ENCODE measurements around the gene FAM120A. TPM values are rescaled to one million over a fixed set of nuclear protein-coding genes. Genes with fewer than 3 reads are reported as not detected.

Gene FAM120A
- total RNA-seq, 1 donor from 2014 or later: 109 TPM

DNA sequence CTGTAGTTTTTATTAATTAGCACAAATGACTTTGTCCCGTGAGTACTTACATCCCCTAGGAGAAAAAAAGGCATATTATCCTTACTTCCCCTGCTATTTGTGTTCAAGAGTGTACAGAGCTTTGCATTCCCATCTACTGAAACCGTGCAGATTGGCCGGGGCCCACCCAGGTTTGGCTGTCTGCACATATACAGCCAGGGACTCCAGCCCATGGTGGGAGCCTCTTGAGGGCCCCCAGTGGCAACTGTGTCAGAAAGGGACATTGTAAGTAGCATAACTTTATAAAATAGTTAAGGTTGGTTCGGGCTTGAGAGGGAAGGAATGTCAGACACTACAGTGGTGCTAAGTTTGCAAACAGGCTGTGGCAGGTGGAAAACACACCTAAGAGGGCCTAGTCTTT lies 149.6 kb downstream of the FAM120A start:
- Histone ChIP-seq H3K4me1 (peaks cover 13% of the 10 kb centered on the region), H3K9me3 (no peaks in the 10 kb centered on the region), H3K27me3 (no peaks in the 10 kb centered on the region), H3K27ac (no peak overlapping the region), H3K4me3 (no peak overlapping the region), H3K36me3 (no peaks in the 10 kb centered on the region)
- intact Hi-C loops (cut with DNase I): no loop called here
- no peak for ATAC-seq
- TF ChIP-seq, protein P1, sequence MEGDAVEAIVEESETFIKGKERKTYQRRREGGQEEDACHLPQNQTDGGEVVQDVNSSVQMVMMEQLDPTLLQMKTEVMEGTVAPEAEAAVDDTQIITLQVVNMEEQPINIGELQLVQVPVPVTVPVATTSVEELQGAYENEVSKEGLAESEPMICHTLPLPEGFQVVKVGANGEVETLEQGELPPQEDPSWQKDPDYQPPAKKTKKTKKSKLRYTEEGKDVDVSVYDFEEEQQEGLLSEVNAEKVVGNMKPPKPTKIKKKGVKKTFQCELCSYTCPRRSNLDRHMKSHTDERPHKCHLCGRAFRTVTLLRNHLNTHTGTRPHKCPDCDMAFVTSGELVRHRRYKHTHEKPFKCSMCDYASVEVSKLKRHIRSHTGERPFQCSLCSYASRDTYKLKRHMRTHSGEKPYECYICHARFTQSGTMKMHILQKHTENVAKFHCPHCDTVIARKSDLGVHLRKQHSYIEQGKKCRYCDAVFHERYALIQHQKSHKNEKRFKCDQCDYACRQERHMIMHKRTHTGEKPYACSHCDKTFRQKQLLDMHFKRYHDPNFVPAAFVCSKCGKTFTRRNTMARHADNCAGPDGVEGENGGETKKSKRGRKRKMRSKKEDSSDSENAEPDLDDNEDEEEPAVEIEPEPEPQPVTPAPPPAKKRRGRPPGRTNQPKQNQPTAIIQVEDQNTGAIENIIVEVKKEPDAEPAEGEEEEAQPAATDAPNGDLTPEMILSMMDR (IDR thresholded peaks at IDR 0.05): no peak
- DNase-seq: no peak

DNA sequence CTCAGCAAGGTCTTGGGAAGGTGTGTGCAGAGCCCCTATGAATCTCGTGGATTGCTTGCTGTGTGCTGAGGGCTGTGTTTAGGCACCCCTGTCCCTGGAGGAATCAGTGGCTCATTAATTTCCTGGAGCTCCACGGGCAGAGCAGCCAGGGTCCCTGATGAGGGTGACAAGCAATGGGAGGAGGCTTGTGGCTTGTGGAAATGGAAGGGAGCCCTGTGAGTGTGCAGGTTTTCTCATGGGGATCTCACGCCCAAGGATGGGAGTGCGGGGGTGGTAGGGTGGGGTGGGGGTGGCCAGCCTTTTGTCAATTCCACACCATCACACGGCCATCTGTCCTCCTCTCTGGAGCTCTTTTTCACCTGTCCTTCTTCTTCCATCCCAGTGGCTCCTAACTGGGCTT lies 150.2 kb downstream of the FAM120A start:
- H3K4me1 ChIP-seq: peaks cover 13% of the 10 kb centered on the region
- no peaks in the 10 kb centered on the region for H3K9me3 ChIP-seq
- no peak overlapping the region for H3K27ac ChIP-seq
- no peaks in the 10 kb centered on the region for H3K36me3 ChIP-seq
- TF ChIP-seq, protein P1 (IDR thresholded peaks at IDR 0.05): no peak
- DNase-seq (no peak), ATAC-seq (no peak)
- no peak overlapping the region for H3K4me3 ChIP-seq
- H3K27me3 ChIP-seq: no peaks in the 10 kb centered on the region
- intact Hi-C loops (cut with DNase I): no loop called here

DNA sequence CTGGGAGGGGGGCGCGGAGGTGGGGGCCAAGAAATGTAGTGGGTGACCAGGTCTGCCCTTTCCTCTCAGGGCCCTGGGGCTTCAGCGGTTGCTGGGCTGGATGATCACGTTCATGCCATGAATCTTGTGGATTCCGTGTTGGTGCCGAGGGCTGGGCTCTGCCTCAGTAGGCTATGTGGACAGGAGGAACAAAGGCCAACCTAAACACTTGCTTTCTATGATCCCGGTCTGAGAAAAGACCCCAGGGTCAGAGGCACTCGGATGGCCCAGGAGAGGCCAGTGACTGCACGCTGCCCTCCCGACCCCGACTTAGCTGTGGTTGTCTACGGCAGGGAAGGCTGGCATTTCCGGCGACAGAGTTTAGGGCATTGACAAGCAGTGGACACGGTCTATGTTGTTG lies 151.5 kb downstream of the FAM120A start:
- no peak for ATAC-seq
- Histone ChIP-seq H3K4me3 (no peak overlapping the region), H3K4me1 (peaks cover 13% of the 10 kb centered on the region), H3K27ac (no peak overlapping the region), H3K27me3 (no peaks in the 10 kb centered on the region), H3K9me3 (peaks cover 4% of the 10 kb centered on the region), H3K36me3 (no peaks in the 10 kb centered on the region)
- intact Hi-C loops (cut with DNase I): no loop called here
- TF ChIP-seq, protein P1 (IDR thresholded peaks at IDR 0.05): no peak
- no peak for DNase-seq

DNA sequence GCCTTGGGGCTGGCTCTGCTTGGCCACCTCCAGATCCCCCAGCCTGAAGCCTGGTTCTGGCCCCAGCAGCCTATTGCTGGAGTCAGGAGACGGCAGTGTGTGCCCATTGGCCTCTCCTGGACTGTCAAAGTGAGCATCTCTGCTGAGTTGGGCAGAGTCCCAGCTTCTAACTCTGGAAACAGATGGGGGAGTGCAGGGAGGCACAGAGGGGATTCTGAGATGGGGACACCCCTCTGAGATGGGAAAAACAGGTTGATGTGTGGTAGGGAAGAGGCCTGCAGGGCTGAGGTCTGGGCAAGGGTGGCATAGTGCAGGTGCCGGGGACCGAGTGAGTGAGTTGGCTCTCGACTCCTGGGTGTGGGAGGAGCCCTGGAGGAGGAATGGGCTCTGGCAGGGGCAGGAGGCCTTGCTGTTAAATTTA lies 152.4 kb downstream of the FAM120A start:
- no peaks in the 10 kb centered on the region for H3K36me3 ChIP-seq
- no peak overlapping the region for H3K4me3 ChIP-seq
- DNase-seq (no peak), ATAC-seq (no peak)
- TF ChIP-seq, protein P1 (IDR thresholded peaks at IDR 0.05): no peak
- peaks cover 10% of the 10 kb centered on the region for H3K9me3 ChIP-seq
- no peaks in the 10 kb centered on the region for H3K27me3 ChIP-seq
- intact Hi-C loops (cut with DNase I): no loop called here
- H3K4me1 ChIP-seq: peaks cover 6% of the 10 kb centered on the region
- H3K27ac ChIP-seq: no peak overlapping the region

DNA sequence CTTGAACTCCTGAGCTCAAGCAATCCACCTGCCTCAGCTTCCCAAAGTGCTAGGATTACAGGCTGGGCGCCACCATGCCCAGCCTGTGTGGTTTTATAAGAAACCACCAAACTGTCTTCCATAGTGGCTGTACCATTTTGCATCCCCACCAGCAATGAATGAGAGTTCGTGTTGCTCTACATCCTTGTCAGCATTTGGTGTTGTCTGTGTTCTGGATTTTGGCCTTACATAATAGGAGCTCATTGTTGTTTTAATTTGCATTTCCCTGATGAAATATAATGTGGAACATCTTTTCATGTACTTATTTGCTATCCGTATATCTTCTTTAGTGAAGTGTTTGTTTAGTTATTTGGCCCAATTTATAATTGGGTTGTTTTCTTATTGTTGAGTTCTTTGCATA lies 154.7 kb downstream of the FAM120A start:
- no peak for DNase-seq
- H3K9me3 ChIP-seq: peaks cover 25% of the 10 kb centered on the region
- H3K27ac ChIP-seq: no peak overlapping the region
- intact Hi-C loops (cut with DNase I): no loop called here
- no peak for ATAC-seq
- TF ChIP-seq, protein P1 (IDR thresholded peaks at IDR 0.05): no peak
- no peaks in the 10 kb centered on the region for H3K36me3 ChIP-seq
- H3K4me1 ChIP-seq: no peaks in the 10 kb centered on the region
- H3K27me3 ChIP-seq: no peaks in the 10 kb centered on the region
- H3K4me3 ChIP-seq: no peak overlapping the region

DNA sequence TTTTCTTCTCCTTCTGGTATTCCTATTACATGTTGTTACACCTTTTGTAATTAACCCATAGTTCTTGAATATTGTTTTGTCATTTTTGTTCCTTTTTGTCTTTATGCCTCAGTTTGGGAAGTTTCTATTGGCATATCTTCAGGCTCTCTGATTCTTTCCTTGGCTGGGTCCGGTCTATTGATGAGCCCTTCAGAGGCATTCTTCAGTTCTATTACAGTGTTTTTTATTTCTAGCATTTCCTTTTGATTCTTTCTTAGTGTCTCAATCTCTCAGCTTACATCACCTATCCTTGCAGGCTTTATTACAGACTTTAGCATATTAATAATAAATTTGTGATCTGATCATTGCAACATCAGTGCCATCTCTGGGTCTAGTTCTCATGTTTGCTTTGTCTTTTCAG lies 158.7 kb downstream of the FAM120A start:
- H3K27ac ChIP-seq: no peak overlapping the region
- H3K27me3 ChIP-seq: no peaks in the 10 kb centered on the region
- DNase-seq: no peak
- H3K4me1 ChIP-seq: peaks cover 8% of the 10 kb centered on the region
- no peak for ATAC-seq
- TF ChIP-seq, protein P1 (IDR thresholded peaks at IDR 0.05): no peak
- H3K36me3 ChIP-seq: no peaks in the 10 kb centered on the region
- intact Hi-C loops (cut with DNase I): no loop called here
- peaks cover 25% of the 10 kb centered on the region for H3K9me3 ChIP-seq
- no peak overlapping the region for H3K4me3 ChIP-seq

Data from upper lobe of right lung (tissue), 1 donor.